Fibroblast of mammary gland (primary cell): ENCODE data around the gene ADCYAP1.

ENCODE experiments used
- DNase-seq: peaks from one replicate; pipeline ENCODE4 v3.0.0-alpha.2; 2010; ENCODE audit warnings: low read depth
- H3K4me3 ChIP-seq: 2 replicates; pipeline ENCODE4 v1.5.1; 2011; ENCODE audit warnings: low read depth, mild to moderate bottlenecking, low read length, moderate library complexity; ENCODE audit not compliant: control insufficient read depth
- CTCF ChIP-seq: conservative IDR thresholded peaks from 2 replicates; pipeline ENCODE4 v1.5.1; 2011; ENCODE audit warnings: low read depth, low read length, inconsistent platforms; ENCODE audit not compliant: control insufficient read depth, insufficient read depth

ADCYAP1 gene

GRCh38 chr18:905307-905947 lies 756 bp downstream of the ADCYAP1 start:
- no peak for DNase-seq
- no peak for TF ChIP-seq CTCF
- H3K4me3 ChIP-seq, result no peak overlapping the region

DNA sequence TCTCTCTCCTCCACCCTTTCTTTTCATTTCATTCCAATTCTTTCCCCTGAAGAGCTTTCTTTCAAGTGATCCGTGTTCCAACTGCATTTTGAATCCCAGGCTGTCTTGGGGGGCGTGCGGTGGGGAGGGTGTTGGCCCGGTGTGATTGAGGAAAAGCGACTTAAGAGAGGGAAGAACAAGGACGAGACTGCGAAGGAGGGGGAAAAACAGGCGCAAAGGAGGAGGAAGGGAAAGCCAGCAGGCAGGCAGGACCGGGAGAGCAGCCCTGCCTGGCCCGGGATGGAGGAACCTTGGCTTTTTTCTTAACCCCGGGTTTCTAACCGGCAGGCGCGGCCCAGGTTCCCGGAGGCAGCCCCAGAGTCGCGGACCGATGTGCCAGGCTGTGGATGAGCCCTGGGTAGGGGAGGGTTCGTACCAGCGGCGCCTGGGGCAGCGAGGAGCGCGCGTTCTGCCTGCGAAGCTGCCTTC lies 1.3 kb downstream of the ADCYAP1 start:
- DNase-seq, result no peak
- no peak for TF ChIP-seq CTCF
- H3K4me3 ChIP-seq, result no peak overlapping the region

DNA sequence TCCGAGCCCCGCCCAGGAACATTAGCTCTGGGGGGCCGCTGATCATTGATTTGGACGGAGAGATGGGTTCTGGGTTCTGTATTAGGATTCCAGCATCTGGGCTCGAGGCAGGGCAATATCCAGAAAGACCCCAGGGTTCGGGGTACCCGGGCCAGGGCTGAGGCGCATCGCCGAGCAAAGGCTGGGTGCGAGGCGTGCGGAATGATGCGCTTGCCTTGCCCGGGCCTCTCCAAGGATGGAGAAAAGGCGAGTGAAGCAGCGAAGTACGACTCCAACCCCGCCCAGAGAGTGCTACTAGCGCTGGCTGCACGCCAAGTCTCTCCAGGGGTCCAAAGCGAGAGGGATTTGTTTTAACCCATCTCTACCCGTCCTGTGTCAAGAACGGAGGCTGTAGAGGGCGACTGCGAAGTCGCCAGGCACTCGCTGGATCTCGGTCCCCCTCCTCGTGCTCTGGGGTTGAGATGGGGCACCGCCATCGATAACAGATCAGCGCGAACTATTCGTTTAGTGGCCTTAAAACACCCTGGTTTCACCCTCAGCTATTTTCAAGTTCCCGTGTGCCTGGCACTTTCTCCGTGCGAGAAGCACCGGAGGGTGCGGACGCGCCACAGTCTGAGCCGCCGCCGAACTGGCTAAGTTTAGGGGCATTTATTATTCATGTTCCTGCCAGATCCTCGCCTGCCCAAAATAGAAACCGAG lies 1.9 kb downstream of the ADCYAP1 start:
- no peak for DNase-seq
- TF ChIP-seq CTCF, result no peak
- H3K4me3 ChIP-seq, result no peak overlapping the region

GRCh38 chr18:907115-907884 lies 2.6 kb downstream of the ADCYAP1 start:
- no peak for DNase-seq
- no peak overlapping the region for H3K4me3 ChIP-seq
- TF ChIP-seq CTCF, result no peak

DNA sequence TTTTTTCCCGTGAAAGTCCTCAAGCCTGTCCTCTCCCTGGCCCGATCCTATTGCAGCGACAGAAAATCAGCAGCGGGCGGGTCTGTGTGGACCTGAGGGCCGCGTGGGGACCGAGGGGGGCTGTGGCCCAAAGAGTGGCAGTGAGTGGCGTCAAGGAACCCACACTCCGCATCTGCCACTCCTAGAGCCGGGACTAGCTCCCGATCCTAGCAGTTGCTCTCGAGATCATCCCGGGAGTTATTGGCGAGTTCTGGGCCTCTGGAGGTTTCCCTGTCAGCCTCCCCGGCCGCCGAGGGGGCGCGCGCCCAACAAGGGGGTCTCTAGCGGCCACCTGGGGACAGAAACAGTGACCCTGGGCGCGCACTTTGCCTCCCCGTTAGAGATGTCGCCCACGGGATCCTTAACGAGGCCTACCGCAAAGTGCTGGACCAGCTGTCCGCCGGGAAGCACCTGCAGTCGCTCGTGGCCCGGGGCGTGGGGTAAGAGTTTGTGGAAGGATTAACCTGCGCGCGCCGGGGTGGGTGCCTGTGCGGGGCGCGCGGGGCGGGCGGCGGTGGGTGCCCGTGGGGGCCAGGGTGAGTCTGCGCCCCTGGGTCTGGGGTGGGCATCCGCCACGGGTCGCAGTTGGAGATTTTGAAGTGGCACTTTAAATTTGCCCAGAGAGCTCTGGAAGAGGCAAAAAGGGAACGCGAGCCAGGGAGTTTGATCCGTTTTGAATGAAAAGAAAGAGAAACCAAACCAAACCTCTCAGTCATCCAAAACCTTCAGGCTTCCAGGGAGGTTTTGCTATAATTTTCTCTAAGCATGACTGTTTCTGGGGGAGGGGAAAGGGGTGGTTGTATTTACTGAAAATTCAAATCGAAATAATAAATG lies 3.5 kb downstream of the ADCYAP1 start:
- H3K4me3 ChIP-seq, result no peak overlapping the region
- no peak for TF ChIP-seq CTCF
- no peak for DNase-seq

DNA sequence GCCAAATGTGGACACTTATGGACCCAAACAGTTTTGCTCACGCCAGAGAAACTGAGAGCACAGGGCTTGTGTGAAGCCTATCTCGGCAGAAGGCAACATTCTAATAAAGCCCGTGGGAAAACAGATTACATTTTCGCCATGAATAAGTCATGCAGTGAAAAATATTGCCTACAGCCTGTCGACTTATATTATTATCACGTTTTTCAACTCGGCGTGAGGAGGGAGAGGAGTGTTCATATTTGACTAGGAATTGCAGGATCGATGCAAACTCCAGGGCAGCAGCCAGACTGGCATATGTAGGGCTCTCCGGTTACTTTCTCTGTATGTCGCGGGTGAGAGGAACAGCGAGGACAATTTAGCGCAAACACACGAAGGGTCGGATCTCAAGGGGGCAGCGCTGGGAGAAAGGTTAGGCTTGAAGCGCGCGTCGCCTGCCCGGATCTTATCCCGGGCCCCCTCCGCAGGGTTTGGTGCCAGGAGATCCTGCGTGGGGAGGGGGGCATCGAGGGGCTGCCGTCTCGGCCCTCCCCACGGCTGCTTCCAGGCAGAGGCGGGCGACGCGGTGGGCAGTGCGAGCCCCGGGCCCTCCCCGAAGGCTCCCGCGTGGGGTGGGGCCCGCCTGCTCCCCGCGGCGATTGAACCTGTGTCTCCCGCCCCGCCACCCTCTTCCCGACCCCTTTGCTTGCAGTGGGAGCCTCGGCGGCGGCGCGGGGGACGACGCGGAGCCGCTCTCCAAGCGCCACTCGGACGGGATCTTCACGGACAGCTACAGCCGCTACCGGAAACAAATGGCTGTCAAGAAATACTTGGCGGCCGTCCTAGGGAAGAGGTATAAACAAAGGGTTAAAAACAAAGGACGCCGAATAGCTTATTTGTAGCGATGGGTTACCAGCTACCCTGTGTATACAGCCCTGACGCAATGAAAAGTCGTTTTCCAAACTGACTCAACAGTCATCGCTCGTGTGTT lies 4.4 kb downstream of the ADCYAP1 start:
- DNase-seq, result peak; percentile 16
- no peak overlapping the region for H3K4me3 ChIP-seq
- no peak for TF ChIP-seq CTCF
